ENCODE measurements around the gene CPPED1.

DNA sequence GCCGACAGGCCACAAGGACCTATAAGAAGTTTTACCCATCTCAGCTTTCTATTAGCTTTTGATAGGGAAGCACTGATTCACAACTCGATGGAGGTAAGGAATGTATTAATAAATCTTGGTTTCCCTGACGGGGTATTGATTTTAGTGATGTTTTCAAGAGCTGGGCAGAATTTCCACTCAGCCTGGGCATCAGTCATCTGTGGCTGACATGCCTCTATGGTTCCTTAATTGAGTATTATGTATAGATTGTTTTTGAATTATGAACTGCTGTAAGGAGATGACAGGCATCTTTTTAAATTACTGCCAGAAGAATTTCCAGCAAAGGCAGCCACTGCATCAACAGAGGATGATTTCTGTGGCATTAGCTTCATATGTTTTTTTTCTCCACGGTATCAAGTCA is 128.6 kb downstream of the CPPED1 start:
- TF ChIP-seq POLR2A (IDR thresholded peaks at IDR 0.05) (no peak), POLR2AphosphoS5 (IDR thresholded peaks at IDR 0.05) (no peak), CTCF (IDR thresholded peaks at IDR 0.05) (no peak)

Data from sigmoid colon (tissue), 4 donors.